HG02763 (cell line): ENCODE measurements around the gene DUOXA2.
"Not testable (repeated sequence)": the region's sequence is repeated elsewhere in the genome, so short reads cannot be mapped to it uniquely, and the experiment has no call there.

Experiments
- ATAC-seq: cut with Tn5 transposase; IDR thresholded peaks from one replicate; pipeline ENCODE4 v1.9.1; 2021; ENCODE audit warnings: mild to moderate bottlenecking, moderate library complexity; ENCODE audit not compliant: unreplicated experiment

Gene DUOXA2

GRCh38 chr15:45114076-45114750, at the start of gene DUOXA2, which contains the start of gene DUOX2:
TSS of gene DUOXA2 (plus strand) at chr15:45114326. CDS start at chr15:45114606, 280 bp downstream.
TSS of gene DUOX2 (minus strand) at chr15:45114172. CDS start at chr15:45113411, 761 bp downstream.
- ATAC-seq: no peak

- no peak for ATAC-seq
Observed at GRCh38 chr15:45064386-45064785, 49.7 kb upstream of the DUOXA2 start.

- not testable (repeated sequence) for ATAC-seq
Observed at GRCh38 chr15:45069942-45070360, 44.2 kb upstream of the DUOXA2 start.

GRCh38 chr15:45073602-45074001, 40.5 kb upstream of the DUOXA2 start:
- ATAC-seq: not testable (repeated sequence)

- not testable (repeated sequence) for ATAC-seq
Observed at GRCh38 chr15:45075440-45076320, 38.4 kb upstream of the DUOXA2 start.

- not testable (repeated sequence) for ATAC-seq
Observed at GRCh38 chr15:45077391-45077790, 36.7 kb upstream of the DUOXA2 start.

- not testable (repeated sequence) for ATAC-seq
Observed at GRCh38 chr15:45079201-45079600, 34.9 kb upstream of the DUOXA2 start.

GRCh38 chr15:45079628-45080246, 34.4 kb upstream of the DUOXA2 start:
- ATAC-seq: not testable (repeated sequence)

- ATAC-seq: not testable (repeated sequence)
Observed at GRCh38 chr15:45080593-45080992, 33.5 kb upstream of the DUOXA2 start.

- not testable (repeated sequence) for ATAC-seq
Observed at GRCh38 chr15:45082412-45082811, 31.7 kb upstream of the DUOXA2 start.

GRCh38 chr15:45083223-45083622, 30.9 kb upstream of the DUOXA2 start:
- no peak for ATAC-seq

GRCh38 chr15:45084163-45084562, 30.0 kb upstream of the DUOXA2 start:
- no peak for ATAC-seq

- ATAC-seq: no peak
Observed at GRCh38 chr15:45087513-45087912, 26.6 kb upstream of the DUOXA2 start.

- ATAC-seq: no peak
Observed at GRCh38 chr15:45088801-45089711, 25.1 kb upstream of the DUOXA2 start.

GRCh38 chr15:45089712-45090373, 24.3 kb upstream of the DUOXA2 start:
- ATAC-seq: no peak

- ATAC-seq: no peak
Observed at GRCh38 chr15:45091161-45091560, 23.0 kb upstream of the DUOXA2 start.

GRCh38 chr15:45091576-45091975, 22.6 kb upstream of the DUOXA2 start:
- ATAC-seq: no peak

GRCh38 chr15:45093013-45093412, 21.1 kb upstream of the DUOXA2 start:
- no peak for ATAC-seq

- no peak for ATAC-seq
Observed at GRCh38 chr15:45093622-45094357, 20.3 kb upstream of the DUOXA2 start.
